Endothelial cell (in vitro differentiated cells): Measurements from ENCODE around the gene GUCY2C. TPM values are rescaled to one million over a fixed set of nuclear protein-coding genes. Genes with fewer than 3 reads are reported as not detected.

Experiments used
- DNase-seq: peaks from one replicate; pipeline ENCODE4 v3.0.0; 2021; ENCODE audit warnings: low spot score
- H3K27ac Mint-ChIP-seq: one replicate; pipeline ENCODE4 v1.8.0; 2021; ENCODE audit warnings: mixed read lengths, inconsistent platforms; ENCODE audit not compliant: unreplicated experiment
- H3K27me3 Mint-ChIP-seq: one replicate; pipeline ENCODE4 v1.8.0; 2021; ENCODE audit warnings: mild to moderate bottlenecking, moderate library complexity, mixed read lengths, inconsistent platforms; ENCODE audit not compliant: unreplicated experiment
- H3K36me3 Mint-ChIP-seq: one replicate; pipeline ENCODE4 v1.8.0; 2021; ENCODE audit warnings: mild to moderate bottlenecking, low read depth, mixed read lengths, inconsistent platforms; ENCODE audit not compliant: unreplicated experiment
- H3K4me1 Mint-ChIP-seq: one replicate; pipeline ENCODE4 v1.8.0; 2021; ENCODE audit warnings: mild to moderate bottlenecking, mixed read lengths, inconsistent platforms; ENCODE audit not compliant: unreplicated experiment
- H3K4me3 Mint-ChIP-seq: one replicate; pipeline ENCODE4 v1.8.0; 2021; ENCODE audit warnings: mild to moderate bottlenecking, mixed read lengths, inconsistent platforms; ENCODE audit not compliant: unreplicated experiment
- H3K9me3 Mint-ChIP-seq: one replicate; pipeline ENCODE4 v1.8.0; 2021; ENCODE audit warnings: mixed read lengths, inconsistent platforms; ENCODE audit not compliant: unreplicated experiment
- CTCF ChIP-seq: fragments of 200-600 bp; sonication (generic); IDR thresholded peaks from one replicate; pipeline ENCODE4 v1.5.0; 2021; ENCODE audit warnings: antibody characterized with exemption; ENCODE audit not compliant: unreplicated experiment
- total RNA-seq: library from RNA; stranded (reverse); fragmentation: NEBNext Ultra II Directional; extraction: Animal tissue kit (Norgen Biotek cat#: 25700); gene quantifications from one replicate; pipeline ENCODE4 v1.2.1, GENCODE V29; 2021; ENCODE audit not compliant: unreplicated experiment

GUCY2C gene
- total RNA-seq, 1 donor from 2014 or later: 0.36 TPM

- Mint-ChIP-seq H3K27me3 (no peaks in the 10 kb centered on the region), H3K36me3 (no peaks in the 10 kb centered on the region), H3K27ac (no peak overlapping the region), H3K4me3 (no peak overlapping the region), H3K4me1 (peaks cover 26% of the 10 kb centered on the region), H3K9me3 (no peaks in the 10 kb centered on the region)
- no peak for TF ChIP-seq CTCF
- no peak for DNase-seq
Measured at GRCh38 chr12:14612250-14612649, 84.1 kb downstream of the GUCY2C start.

GRCh38 chr12:14611640-14612203 is 84.7 kb downstream of the GUCY2C start:
- Mint-ChIP-seq H3K4me3 (no peak overlapping the region), H3K4me1 (peaks cover 26% of the 10 kb centered on the region), H3K27ac (no peak overlapping the region), H3K36me3 (no peaks in the 10 kb centered on the region), H3K9me3 (no peaks in the 10 kb centered on the region), H3K27me3 (no peaks in the 10 kb centered on the region)
- no peak for TF ChIP-seq CTCF
- DNase-seq: no peak

GRCh38 chr12:14607568-14607967 is 88.8 kb downstream of the GUCY2C start:
- no peaks in the 10 kb centered on the region for H3K4me1 Mint-ChIP-seq
- H3K27me3 Mint-ChIP-seq: peaks cover 2% of the 10 kb centered on the region
- H3K36me3 Mint-ChIP-seq: no peaks in the 10 kb centered on the region
- no peak for TF ChIP-seq CTCF
- no peak overlapping the region for H3K27ac Mint-ChIP-seq
- no peak overlapping the region for H3K4me3 Mint-ChIP-seq
- no peak for DNase-seq
- peaks cover 10% of the 10 kb centered on the region for H3K9me3 Mint-ChIP-seq

GRCh38 chr12:14605401-14605989 is 90.9 kb downstream of the GUCY2C start:
- DNase-seq: no peak
- TF ChIP-seq CTCF: no peak
- peaks cover 2% of the 10 kb centered on the region for H3K27me3 Mint-ChIP-seq
- no peaks in the 10 kb centered on the region for H3K4me1 Mint-ChIP-seq
- no peak overlapping the region for H3K27ac Mint-ChIP-seq
- H3K9me3 Mint-ChIP-seq: peaks cover 10% of the 10 kb centered on the region
- H3K4me3 Mint-ChIP-seq: no peak overlapping the region
- no peaks in the 10 kb centered on the region for H3K36me3 Mint-ChIP-seq

- Mint-ChIP-seq H3K4me1 (no peaks in the 10 kb centered on the region), H3K27ac (no peak overlapping the region), H3K36me3 (no peaks in the 10 kb centered on the region), H3K9me3 (peaks cover 10% of the 10 kb centered on the region), H3K27me3 (peaks cover 2% of the 10 kb centered on the region), H3K4me3 (no peak overlapping the region)
- TF ChIP-seq CTCF: no peak
- DNase-seq: no peak
Measured at GRCh38 chr12:14601692-14602478, 94.5 kb downstream of the GUCY2C start.
